ENCODE measurements around the gene ZFYVE9. TPM values are rescaled to one million over a fixed set of nuclear protein-coding genes. Genes with fewer than 3 reads are reported as not detected.

Gene ZFYVE9
- total and polyA plus RNA-seq, 2 of the 13 experiments (the other 11 are each of a cell fraction or from before 2014, with no cell fraction given): 9.2 to 19.8 TPM

- TF ChIP-seq ZBTB40 (IDR thresholded peaks at IDR 0.05): no peak
- no peak; the same call in 1 of the 2 replicates for TF ChIP-seq ZBTB40 (CRISPR knock-in tag; IDR thresholded peaks at IDR 0.05)
- no peak for TF ChIP-seq JUNB (CRISPR knock-in tag; IDR thresholded peaks at IDR 0.05; ENCODE audit: borderline replicate concordance)
- no peak for TF ChIP-seq RAD51 (IDR thresholded peaks at IDR 0.05; ENCODE audit: borderline replicate concordance)
- TF ChIP-seq ZNF205 (CRISPR knock-in tag; IDR thresholded peaks at IDR 0.05): no peak
- no peak for TF ChIP-seq PBX2 (CRISPR knock-in tag; IDR thresholded peaks at IDR 0.05)
- no peak for TF ChIP-seq MLLT10 (CRISPR knock-in tag; IDR thresholded peaks at IDR 0.05)
- TF ChIP-seq MTF2 (CRISPR knock-in tag; IDR thresholded peaks at IDR 0.05; ENCODE audit: borderline replicate concordance): no peak; the same call in 1 of the 2 replicates
- no peak for TF ChIP-seq ZNF136 (CRISPR knock-in tag; IDR thresholded peaks at IDR 0.05; ENCODE audit: low read depth)
- no peak for TF ChIP-seq ELF1 (CRISPR knock-in tag; IDR thresholded peaks at IDR 0.05)
- no peak for TF ChIP-seq ERF (CRISPR knock-in tag; IDR thresholded peaks at IDR 0.05)
- no peak for TF ChIP-seq SIN3B (IDR thresholded peaks at IDR 0.05; ENCODE audit: low read length)
- TF ChIP-seq KMT2B (CRISPR knock-in tag; IDR thresholded peaks at IDR 0.05): peak; percentile 50
- no peak for TF ChIP-seq ZNF24 (IDR thresholded peaks at IDR 0.05)
- no peak for TF ChIP-seq TOPORS (CRISPR knock-in tag; IDR thresholded peaks at IDR 0.05)
- no peak for TF ChIP-seq NFIC (IDR thresholded peaks at IDR 0.05; ENCODE audit: low read length)
- no peak; the same call in 1 of the 2 replicates for TF ChIP-seq NFKB2 (CRISPR knock-in tag; IDR thresholded peaks at IDR 0.05; ENCODE audit: borderline replicate concordance)
- no peak for TF ChIP-seq ZFYVE20 (CRISPR knock-in tag; IDR thresholded peaks at IDR 0.05; ENCODE audit: borderline replicate concordance, low read depth)
- TF ChIP-seq DR1 (CRISPR knock-in tag; IDR thresholded peaks at IDR 0.05): no peak
- no peak for TF ChIP-seq SP1 (IDR thresholded peaks at IDR 0.05)
- no peak for TF ChIP-seq SP1 (CRISPR knock-in tag; IDR thresholded peaks at IDR 0.05)
- TF ChIP-seq MATR3 (CRISPR knock-in tag; IDR thresholded peaks at IDR 0.05): no peak
- no peak for TF ChIP-seq ZNF746 (CRISPR knock-in tag; IDR thresholded peaks at IDR 0.05)
Observed at GRCh38 chr1:52142220-52143183, 613 bp downstream of the ZFYVE9 start (continued).

Measured in HepG2 (cell line).